Right lobe of liver (tissue), 6 donors: ENCODE results near the gene SPTBN5. TPM values are rescaled to one million over a fixed set of nuclear protein-coding genes. Genes with fewer than 3 reads are reported as not detected.

Experiments
- ATAC-seq, 4 donors: fragments of 200-7000 bp; cut with Tn5 transposase; one replicate each; pipeline ENCODE4 v1.9.1; 2020; ENCODE audit warnings: mild to moderate bottlenecking in 4 of 4, moderate library complexity in 4 of 4
- DNase-seq, 3 donors: peaks; one replicate each; pipeline ENCODE4 v3.0.0-alpha.2; 2020
- H3K27ac ChIP-seq, 3 donors: fragments of 200-600 bp; one replicate each; pipeline ENCODE4 v1.8.0; 2022
- H3K27me3 ChIP-seq, 2 donors: fragments of 200-600 bp; one replicate each; pipeline ENCODE4 v1.8.0; 2022
- H3K36me3 ChIP-seq, 4 donors: fragments of 200-600 bp; sonication (generic) in 1 of 4; one replicate each; pipeline versions ENCODE4 v1.5.1 to v1.8.0; 2017 to 2022; ENCODE audit warnings: control low read depth in 1 of 4
- H3K4me1 ChIP-seq, 4 donors: fragments of 200-600 bp; sonication (generic) in 1 of 4; one replicate each; pipeline versions ENCODE4 v1.5.1 to v1.8.0; 2017 to 2022; ENCODE audit warnings: control low read depth in 1 of 4
- H3K4me3 ChIP-seq, 3 donors: fragments of 200-600 bp; one replicate each; pipeline ENCODE4 v1.8.0; 2022
- H3K9me3 ChIP-seq, 4 donors: fragments of 200-600 bp; sonication (generic) in 1 of 4; one replicate each; pipeline versions ENCODE4 v1.5.1 to v1.8.0; 2017 to 2022; ENCODE audit warnings: control low read depth in 1 of 4
- POLR2A ChIP-seq: fragments of 450-650 bp; IDR thresholded peaks from one replicate; pipeline ENCODE4 v1.6.1; 2017; ENCODE audit warnings: antibody characterized with exemption, mild to moderate bottlenecking
- whole genome bisulfite sequencing: methylation state at CpG from one replicate; pipeline ENCODE4 v1.1.6; 2018; ENCODE audit warnings: low coverage, low lambda C conversion rate; ENCODE audit not compliant: insufficient coverage; ENCODE audit errors: missing lambda C conversion rate; 5-methylcytosine and 5-hydroxymethylcytosine counted together
- intact Hi-C, 2 donors: fragments of 100-400 bp; cut with DNase I; formaldehyde crosslinking; loops; one replicate each; pipeline versions ENCODE4 v1.11.2 to v1.14.1; 2022
- long read RNA-seq: library from polyadenylated mRNA; unstranded; transcript quantifications from one replicate; pipeline ENCODE4 v2.0.0, GENCODE V29; 2019
- total RNA-seq, 6 experiments: library from RNA; depleted of rRNA in 2 of 6; stranded (reverse); fragments of >200 nt in 2 of 6; fragmentation: NEBNext Ultra II Directional in 3 of 6; extraction: Animal tissue kit (Norgen Biotek cat#: 25700) in 3 of 6; gene quantifications; one replicate each; pipeline versions ENCODE4 v1.1.0 to v1.2.4, GENCODE V29; 2016 to 2023
- TF ChIP-seq, protein P1 (sequence below), 4 donors: fragments of 200-600 bp in 3 of 4; fragments of 450-650 bp in 1 of 4; IDR thresholded peaks; one replicate each; pipeline versions ENCODE4 v1.5.1 to v1.8.0; 2016 to 2022; ENCODE audit warnings: antibody characterized with exemption in 4 of 4, mild to moderate bottlenecking in 2 of 4
- donor health status: DM: no; HTN: yes; CAD: no.
- donor health status: DM: no; HTN: no; CAD: no.
- donor health status: DM: no; HTN: no; CAD: no.
- donor health status: DM: no; HTN: yes; CAD: no.
- donor health status: DM: no; HTN: yes; CAD: no.

The SPTBN5 gene
- 1 to 10 TPM in 2 of 6 experiments, under 1 TPM in 4; 0.06 to 3.2 (median 0.81) TPM for total RNA-seq
- long read RNA-seq: 0 reads

DNA sequence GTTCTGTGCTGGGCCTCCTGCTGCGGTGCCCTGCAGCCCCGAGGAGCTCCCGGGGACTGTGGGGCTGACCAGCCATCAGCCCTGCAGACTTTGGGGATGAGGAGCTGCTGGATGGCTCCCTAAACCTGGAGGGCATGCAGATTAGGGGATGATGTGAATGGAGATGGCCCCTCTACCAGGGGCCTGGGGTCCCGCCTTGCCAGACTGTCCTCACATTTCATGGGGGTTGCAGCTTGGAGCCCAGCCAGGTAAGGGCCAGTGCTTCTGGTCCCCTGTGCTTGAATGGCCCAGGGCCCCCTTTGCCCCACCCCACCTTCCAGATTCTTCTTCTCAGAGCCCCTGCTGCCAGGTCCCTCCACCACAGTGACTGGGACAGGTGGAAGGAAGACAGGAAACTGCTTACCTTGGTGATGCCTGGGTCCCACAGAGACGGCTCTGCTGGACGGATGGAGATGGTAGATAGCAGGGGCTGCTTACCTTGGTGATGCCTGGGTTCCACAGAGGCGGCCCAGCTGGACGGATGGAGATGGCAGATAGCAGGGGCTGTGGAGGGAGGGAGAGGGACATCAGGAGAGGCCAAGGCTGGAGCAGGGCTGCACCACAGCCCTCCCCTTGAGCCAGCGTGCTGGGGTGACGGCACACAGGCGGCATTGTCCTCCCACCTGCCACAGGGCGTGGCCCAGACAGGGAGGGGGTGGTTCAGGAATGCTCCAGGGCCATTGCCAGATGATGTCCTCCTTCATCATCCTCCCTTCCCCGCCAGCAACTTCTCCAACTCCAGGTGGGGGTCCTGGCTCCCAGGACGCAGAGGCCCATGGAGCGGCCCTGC, at the start of gene SPTBN5:
SPTBN5 (minus strand) TSS at position 632 of the 829 bp plus-strand sequence; CDS start at position 76, 556 bp downstream.
- Histone ChIP-seq H3K27me3 (no peaks in the 10 kb centered on the region), H3K27ac (peak within 1 kb of the TSS in 2 of 3 donors; percentile 40), H3K9me3 (no peaks in the 10 kb centered on the region), H3K36me3 (no peaks in the 10 kb centered on the region), H3K4me3 (no peak within 1 kb of the TSS), H3K4me1 (peaks cover 0 to 23% (median 2%) of the 10 kb centered on the region in 4 donors)
- WGBS: 70% methylated on average over 2 of the region's 15 CpGs
- intact Hi-C loops: no loop called here
- ATAC-seq: no peak
- DNase-seq: peak in 1 of 3 donors; percentile 53
- TF ChIP-seq, protein P1, sequence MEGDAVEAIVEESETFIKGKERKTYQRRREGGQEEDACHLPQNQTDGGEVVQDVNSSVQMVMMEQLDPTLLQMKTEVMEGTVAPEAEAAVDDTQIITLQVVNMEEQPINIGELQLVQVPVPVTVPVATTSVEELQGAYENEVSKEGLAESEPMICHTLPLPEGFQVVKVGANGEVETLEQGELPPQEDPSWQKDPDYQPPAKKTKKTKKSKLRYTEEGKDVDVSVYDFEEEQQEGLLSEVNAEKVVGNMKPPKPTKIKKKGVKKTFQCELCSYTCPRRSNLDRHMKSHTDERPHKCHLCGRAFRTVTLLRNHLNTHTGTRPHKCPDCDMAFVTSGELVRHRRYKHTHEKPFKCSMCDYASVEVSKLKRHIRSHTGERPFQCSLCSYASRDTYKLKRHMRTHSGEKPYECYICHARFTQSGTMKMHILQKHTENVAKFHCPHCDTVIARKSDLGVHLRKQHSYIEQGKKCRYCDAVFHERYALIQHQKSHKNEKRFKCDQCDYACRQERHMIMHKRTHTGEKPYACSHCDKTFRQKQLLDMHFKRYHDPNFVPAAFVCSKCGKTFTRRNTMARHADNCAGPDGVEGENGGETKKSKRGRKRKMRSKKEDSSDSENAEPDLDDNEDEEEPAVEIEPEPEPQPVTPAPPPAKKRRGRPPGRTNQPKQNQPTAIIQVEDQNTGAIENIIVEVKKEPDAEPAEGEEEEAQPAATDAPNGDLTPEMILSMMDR (IDR thresholded peaks at IDR 0.05): no peak
- TF ChIP-seq POLR2A: no peak

DNA sequence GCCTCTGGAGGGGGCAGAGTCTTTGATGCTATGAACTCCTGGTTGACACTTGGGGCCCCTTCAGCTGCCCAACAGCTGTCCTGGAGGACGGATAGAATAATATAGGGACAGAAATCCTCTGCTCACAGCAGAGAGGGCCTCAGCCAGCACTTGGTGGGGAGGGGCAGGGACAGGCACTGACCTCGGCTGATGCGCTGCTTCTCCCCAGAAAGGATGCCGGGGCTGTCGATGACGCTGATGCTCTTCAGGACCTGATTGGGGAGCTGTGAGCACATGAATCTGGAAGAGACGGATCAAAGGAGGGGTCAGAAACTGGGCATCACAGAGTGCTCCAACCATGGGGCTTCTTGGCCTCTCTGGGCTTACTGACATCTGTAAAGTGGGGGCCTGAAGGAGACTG, 49.0 kb upstream of the SPTBN5 start:
- TF ChIP-seq, protein P1 (IDR thresholded peaks at IDR 0.05): no peak
- no peak for TF ChIP-seq POLR2A
- intact Hi-C loops: no loop called here
- no peaks in the 10 kb centered on the region for H3K9me3 ChIP-seq
- H3K4me1 ChIP-seq: no peaks in the 10 kb centered on the region
- H3K4me3 ChIP-seq: no peak overlapping the region
- peak in 1 of 3 donors; percentile 35 for DNase-seq
- peaks cover 0 to 20% (median 2%) of the 10 kb centered on the region in 4 donors for H3K36me3 ChIP-seq
- WGBS: 86% methylated on average over 2 of the region's 7 CpGs
- H3K27me3 ChIP-seq: no peaks in the 10 kb centered on the region
- ATAC-seq: no peak
- no peak overlapping the region for H3K27ac ChIP-seq

DNA sequence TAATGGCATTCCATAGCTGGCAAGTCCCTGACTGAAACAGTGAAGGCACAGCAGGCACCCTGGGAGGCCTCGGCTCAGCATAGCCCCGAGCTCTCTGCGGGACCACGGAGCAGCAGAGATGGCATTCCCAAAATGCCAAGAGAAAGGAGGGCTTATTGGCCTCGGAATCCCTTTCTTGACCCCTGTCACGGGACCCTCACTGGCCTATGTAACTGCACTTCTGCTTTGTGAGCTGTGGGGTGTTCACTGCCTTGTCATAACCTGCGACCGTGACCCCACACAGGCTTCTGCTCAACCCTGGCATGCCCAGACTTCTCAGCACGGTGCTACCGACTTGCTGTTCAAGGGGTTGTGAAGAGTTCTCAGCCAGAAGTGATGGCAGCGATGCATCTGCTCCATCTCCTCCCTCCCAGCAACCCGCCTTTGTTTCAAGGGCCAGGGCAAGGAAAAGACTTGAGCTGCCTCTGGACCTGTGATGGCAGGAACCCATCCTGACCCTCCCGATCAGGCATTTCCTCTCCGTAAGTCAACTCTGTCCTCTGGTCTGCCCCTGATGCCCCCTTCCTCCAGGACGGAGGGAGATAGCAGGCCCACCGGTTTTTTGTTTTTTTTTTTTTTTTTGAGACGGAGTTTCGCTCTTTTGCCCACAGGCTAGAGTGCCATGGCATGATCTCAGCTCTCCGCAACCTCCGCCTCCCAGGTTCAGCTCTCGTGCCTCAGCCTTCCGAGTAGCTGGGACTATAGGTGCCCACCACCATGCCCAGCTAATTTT, 48.0 kb upstream of the SPTBN5 start:
- H3K27ac ChIP-seq: no peak overlapping the region

DNA sequence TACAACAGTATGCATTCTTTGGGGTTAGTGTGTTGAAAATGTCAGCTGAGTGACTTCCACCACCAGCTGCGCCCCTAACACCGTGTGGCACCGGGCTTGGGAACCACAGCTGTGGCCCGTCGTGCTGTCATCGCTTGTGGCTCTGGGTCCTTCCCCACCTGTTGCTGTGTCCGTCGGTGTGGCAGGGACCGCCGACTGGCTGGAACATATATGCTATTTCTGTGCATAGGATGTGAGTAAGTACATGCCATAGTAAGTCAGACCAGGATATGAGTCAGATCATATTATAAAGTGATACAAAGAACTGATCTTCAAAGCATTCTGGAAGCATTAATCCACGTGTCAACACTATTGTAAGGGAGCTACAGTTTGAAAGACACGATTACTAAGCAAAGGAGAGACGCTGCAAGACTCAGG, 46.6 kb upstream of the SPTBN5 start:
- no peak overlapping the region for H3K27ac ChIP-seq
- H3K9me3 ChIP-seq: no peaks in the 10 kb centered on the region
- H3K4me1 ChIP-seq: no peaks in the 10 kb centered on the region
- intact Hi-C loops: no loop called here
- WGBS: 71% methylated on average over 8 of the region's 13 CpGs
- H3K27me3 ChIP-seq: no peaks in the 10 kb centered on the region
- DNase-seq (no peak), ATAC-seq (peak in 1 of 4 donors; percentile 7)
- peaks cover 0 to 20% (median 2%) of the 10 kb centered on the region in 4 donors for H3K36me3 ChIP-seq
- no peak overlapping the region for H3K4me3 ChIP-seq
- TF ChIP-seq, protein P1 (IDR thresholded peaks at IDR 0.05): no peak
- no peak for TF ChIP-seq POLR2A

More for the DNA sequence above, 48.0 kb upstream of the SPTBN5 start:
- WGBS: 84% methylated on average over 11 of the region's 22 CpGs
- TF ChIP-seq POLR2A: no peak
- TF ChIP-seq, protein P1 (IDR thresholded peaks at IDR 0.05): no peak
- Histone ChIP-seq H3K9me3 (no peaks in the 10 kb centered on the region), H3K36me3 (peaks cover 0 to 20% (median 2%) of the 10 kb centered on the region in 4 donors), H3K27me3 (no peaks in the 10 kb centered on the region), H3K4me1 (no peaks in the 10 kb centered on the region), H3K4me3 (no peak overlapping the region)
- ATAC-seq: no peak
- peak in 1 of 3 donors; percentile 38 for DNase-seq
- intact Hi-C loops: no loop called here
